Measurements from ENCODE around the gene GLOD4. TPM values are rescaled to one million over a fixed set of nuclear protein-coding genes. Genes with fewer than 3 reads are reported as not detected.

Gene GLOD4
- total and polyA plus RNA-seq, 10 of the 15 experiments (the other 5 are each of a cell fraction or from before 2014, with no cell fraction given): 40.8 to 107 (median 81.2) TPM

- TF ChIP-seq, protein P1, sequence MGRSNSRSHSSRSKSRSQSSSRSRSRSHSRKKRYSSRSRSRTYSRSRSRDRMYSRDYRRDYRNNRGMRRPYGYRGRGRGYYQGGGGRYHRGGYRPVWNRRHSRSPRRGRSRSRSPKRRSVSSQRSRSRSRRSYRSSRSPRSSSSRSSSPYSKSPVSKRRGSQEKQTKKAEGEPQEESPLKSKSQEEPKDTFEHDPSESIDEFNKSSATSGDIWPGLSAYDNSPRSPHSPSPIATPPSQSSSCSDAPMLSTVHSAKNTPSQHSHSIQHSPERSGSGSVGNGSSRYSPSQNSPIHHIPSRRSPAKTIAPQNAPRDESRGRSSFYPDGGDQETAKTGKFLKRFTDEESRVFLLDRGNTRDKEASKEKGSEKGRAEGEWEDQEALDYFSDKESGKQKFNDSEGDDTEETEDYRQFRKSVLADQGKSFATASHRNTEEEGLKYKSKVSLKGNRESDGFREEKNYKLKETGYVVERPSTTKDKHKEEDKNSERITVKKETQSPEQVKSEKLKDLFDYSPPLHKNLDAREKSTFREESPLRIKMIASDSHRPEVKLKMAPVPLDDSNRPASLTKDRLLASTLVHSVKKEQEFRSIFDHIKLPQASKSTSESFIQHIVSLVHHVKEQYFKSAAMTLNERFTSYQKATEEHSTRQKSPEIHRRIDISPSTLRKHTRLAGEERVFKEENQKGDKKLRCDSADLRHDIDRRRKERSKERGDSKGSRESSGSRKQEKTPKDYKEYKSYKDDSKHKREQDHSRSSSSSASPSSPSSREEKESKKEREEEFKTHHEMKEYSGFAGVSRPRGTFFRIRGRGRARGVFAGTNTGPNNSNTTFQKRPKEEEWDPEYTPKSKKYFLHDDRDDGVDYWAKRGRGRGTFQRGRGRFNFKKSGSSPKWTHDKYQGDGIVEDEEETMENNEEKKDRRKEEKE (IDR thresholded peaks at IDR 0.05): no peak
- TF ChIP-seq, protein P2, sequence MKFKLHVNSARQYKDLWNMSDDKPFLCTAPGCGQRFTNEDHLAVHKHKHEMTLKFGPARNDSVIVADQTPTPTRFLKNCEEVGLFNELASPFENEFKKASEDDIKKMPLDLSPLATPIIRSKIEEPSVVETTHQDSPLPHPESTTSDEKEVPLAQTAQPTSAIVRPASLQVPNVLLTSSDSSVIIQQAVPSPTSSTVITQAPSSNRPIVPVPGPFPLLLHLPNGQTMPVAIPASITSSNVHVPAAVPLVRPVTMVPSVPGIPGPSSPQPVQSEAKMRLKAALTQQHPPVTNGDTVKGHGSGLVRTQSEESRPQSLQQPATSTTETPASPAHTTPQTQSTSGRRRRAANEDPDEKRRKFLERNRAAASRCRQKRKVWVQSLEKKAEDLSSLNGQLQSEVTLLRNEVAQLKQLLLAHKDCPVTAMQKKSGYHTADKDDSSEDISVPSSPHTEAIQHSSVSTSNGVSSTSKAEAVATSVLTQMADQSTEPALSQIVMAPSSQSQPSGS (IDR thresholded peaks at IDR 0.05; ENCODE audit: low read length): no peak
- no peak for TF ChIP-seq HSF1 (IDR thresholded peaks at IDR 0.05; ENCODE audit: low read depth, low read length)
- peak; percentile 69 for TF ChIP-seq NR2C1 (IDR thresholded peaks at IDR 0.05)
- TF ChIP-seq RCOR1 (conservative IDR thresholded peaks at IDR 0.05; ENCODE audit: low read depth, low read length): no peak
- TF ChIP-seq ETV6 (conservative IDR thresholded peaks at IDR 0.05 in 1 of 2, IDR thresholded peaks at IDR 0.05 in 1 of 2; ENCODE audit: borderline replicate concordance in 1 of 2, low read depth in 1 of 2): no peak
- no peak for TF ChIP-seq ZNF274 (IDR thresholded peaks at IDR 0.05; ENCODE audit: insufficient read depth, insufficient read length)
- 0 out of 2 replicates have a peak, but pooled peaks have one; percentile 45 for TF ChIP-seq TBL1XR1 (IDR thresholded peaks at IDR 0.05; ENCODE audit: low read depth, low read length)
- peak; percentile 67 for TF ChIP-seq SIX5 (IDR thresholded peaks at IDR 0.05; ENCODE audit: low read depth, low read length, severe bottlenecking)
- peak; percentile 85; the same call in 1 of the 2 replicates for TF ChIP-seq RB1 (IDR thresholded peaks at IDR 0.05; ENCODE audit: borderline replicate concordance)
- no peak for TF ChIP-seq ZNF384 (IDR thresholded peaks at IDR 0.05; ENCODE audit: borderline replicate concordance, low read depth, low read length)
- peak in 1 of 2 experiments; percentile 38; a peak in 1 of 4 replicates for TF ChIP-seq EP300 (IDR thresholded peaks at IDR 0.05; ENCODE audit: borderline replicate concordance in 1 of 2, control insufficient read depth in 1 of 2, low read depth in 2 of 2, low read length in 2 of 2)
- TF ChIP-seq RELA (IDR thresholded peaks at IDR 0.05; ENCODE audit: borderline replicate concordance, partially characterized antibody): peak; percentile 89
- TF ChIP-seq, protein P3, sequence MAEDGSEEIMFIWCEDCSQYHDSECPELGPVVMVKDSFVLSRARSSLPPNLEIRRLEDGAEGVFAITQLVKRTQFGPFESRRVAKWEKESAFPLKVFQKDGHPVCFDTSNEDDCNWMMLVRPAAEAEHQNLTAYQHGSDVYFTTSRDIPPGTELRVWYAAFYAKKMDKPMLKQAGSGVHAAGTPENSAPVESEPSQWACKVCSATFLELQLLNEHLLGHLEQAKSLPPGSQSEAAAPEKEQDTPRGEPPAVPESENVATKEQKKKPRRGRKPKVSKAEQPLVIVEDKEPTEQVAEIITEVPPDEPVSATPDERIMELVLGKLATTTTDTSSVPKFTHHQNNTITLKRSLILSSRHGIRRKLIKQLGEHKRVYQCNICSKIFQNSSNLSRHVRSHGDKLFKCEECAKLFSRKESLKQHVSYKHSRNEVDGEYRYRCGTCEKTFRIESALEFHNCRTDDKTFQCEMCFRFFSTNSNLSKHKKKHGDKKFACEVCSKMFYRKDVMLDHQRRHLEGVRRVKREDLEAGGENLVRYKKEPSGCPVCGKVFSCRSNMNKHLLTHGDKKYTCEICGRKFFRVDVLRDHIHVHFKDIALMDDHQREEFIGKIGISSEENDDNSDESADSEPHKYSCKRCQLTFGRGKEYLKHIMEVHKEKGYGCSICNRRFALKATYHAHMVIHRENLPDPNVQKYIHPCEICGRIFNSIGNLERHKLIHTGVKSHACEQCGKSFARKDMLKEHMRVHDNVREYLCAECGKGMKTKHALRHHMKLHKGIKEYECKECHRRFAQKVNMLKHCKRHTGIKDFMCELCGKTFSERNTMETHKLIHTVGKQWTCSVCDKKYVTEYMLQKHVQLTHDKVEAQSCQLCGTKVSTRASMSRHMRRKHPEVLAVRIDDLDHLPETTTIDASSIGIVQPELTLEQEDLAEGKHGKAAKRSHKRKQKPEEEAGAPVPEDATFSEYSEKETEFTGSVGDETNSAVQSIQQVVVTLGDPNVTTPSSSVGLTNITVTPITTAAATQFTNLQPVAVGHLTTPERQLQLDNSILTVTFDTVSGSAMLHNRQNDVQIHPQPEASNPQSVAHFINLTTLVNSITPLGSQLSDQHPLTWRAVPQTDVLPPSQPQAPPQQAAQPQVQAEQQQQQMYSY (CRISPR knock-in tag; IDR thresholded peaks at IDR 0.05): no peak
- peak; percentile 66; the same call in 1 of the 2 replicates for TF ChIP-seq TARDBP (IDR thresholded peaks at IDR 0.05; ENCODE audit: borderline replicate concordance)
- TF ChIP-seq TCF7 (IDR thresholded peaks at IDR 0.05; ENCODE audit: borderline replicate concordance): no peak
- TF ChIP-seq BRCA1 (IDR thresholded peaks at IDR 0.05; ENCODE audit: low read depth, low read length): peak; percentile 73
Observed at GRCh38 chr17:781805-782731, at the start of gene GLOD4, which contains the start of gene MRM3 (continued).

Measured in GM12878 (cell line).